Fibroblast of mammary gland (primary cell): ENCODE results near the gene AKAP13.

Source experiments
- DNase-seq: peaks from one replicate; pipeline ENCODE4 v3.0.0-alpha.2; 2010; ENCODE audit warnings: low read depth
- H3K4me3 ChIP-seq: 2 replicates; pipeline ENCODE4 v1.5.1; 2011; ENCODE audit warnings: low read depth, mild to moderate bottlenecking, low read length, moderate library complexity; ENCODE audit not compliant: control insufficient read depth
- TF ChIP-seq, protein P1 (sequence below): conservative IDR thresholded peaks from 2 replicates; pipeline ENCODE4 v1.5.1; 2011; ENCODE audit warnings: low read depth, low read length, inconsistent platforms; ENCODE audit not compliant: control insufficient read depth, insufficient read depth

Gene AKAP13

GRCh38 chr15:85756411-85757072 lies 376.1 kb downstream of the AKAP13 start:
- TF ChIP-seq, protein P1, sequence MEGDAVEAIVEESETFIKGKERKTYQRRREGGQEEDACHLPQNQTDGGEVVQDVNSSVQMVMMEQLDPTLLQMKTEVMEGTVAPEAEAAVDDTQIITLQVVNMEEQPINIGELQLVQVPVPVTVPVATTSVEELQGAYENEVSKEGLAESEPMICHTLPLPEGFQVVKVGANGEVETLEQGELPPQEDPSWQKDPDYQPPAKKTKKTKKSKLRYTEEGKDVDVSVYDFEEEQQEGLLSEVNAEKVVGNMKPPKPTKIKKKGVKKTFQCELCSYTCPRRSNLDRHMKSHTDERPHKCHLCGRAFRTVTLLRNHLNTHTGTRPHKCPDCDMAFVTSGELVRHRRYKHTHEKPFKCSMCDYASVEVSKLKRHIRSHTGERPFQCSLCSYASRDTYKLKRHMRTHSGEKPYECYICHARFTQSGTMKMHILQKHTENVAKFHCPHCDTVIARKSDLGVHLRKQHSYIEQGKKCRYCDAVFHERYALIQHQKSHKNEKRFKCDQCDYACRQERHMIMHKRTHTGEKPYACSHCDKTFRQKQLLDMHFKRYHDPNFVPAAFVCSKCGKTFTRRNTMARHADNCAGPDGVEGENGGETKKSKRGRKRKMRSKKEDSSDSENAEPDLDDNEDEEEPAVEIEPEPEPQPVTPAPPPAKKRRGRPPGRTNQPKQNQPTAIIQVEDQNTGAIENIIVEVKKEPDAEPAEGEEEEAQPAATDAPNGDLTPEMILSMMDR = no peak
- no peak for DNase-seq
- no peak overlapping the region for H3K4me3 ChIP-seq

DNA sequence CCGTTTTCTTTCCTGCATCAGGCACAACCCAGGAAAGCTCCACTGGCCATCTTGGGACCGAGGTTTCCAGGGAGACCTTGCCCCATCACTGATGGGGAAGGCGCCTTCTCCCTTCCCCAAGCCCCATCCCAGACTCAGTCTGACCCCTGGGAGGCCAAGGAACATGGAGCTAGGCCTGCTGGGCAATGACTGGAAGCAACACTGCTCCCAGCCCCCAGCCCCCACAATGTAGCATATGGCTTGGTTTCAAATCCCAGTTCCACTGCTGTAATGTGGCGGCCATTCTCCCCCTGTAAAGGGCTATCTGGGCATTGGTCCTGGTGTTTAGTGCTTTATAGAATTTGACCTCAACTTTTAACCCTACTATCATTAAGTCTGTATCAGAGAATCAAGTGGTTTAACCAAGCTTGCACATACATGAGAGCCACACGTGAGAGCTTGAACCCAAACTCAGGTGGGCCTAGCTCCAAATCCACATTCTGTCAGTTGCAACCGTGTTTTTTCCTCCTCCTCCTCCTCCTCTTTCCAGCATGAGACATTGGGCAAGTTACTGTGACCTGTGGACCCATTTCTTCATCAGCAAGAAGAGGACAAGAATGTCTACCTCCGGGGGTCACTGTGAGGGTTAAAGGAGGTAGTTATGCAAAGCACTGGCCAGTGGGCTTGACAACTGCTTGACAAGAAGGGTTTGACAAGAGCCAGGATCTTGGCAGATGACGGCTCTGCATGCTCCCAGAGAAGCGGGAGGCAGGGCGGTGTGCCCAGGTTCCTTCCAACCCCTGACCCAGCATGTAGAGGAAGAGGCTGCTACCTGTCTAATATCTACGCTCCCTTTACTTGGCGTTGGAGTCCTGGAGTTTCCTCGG lies 376.9 kb downstream of the AKAP13 start:
- H3K4me3 ChIP-seq = no peak overlapping the region
- TF ChIP-seq, protein P1 = no peak
- DNase-seq = no peak

DNA sequence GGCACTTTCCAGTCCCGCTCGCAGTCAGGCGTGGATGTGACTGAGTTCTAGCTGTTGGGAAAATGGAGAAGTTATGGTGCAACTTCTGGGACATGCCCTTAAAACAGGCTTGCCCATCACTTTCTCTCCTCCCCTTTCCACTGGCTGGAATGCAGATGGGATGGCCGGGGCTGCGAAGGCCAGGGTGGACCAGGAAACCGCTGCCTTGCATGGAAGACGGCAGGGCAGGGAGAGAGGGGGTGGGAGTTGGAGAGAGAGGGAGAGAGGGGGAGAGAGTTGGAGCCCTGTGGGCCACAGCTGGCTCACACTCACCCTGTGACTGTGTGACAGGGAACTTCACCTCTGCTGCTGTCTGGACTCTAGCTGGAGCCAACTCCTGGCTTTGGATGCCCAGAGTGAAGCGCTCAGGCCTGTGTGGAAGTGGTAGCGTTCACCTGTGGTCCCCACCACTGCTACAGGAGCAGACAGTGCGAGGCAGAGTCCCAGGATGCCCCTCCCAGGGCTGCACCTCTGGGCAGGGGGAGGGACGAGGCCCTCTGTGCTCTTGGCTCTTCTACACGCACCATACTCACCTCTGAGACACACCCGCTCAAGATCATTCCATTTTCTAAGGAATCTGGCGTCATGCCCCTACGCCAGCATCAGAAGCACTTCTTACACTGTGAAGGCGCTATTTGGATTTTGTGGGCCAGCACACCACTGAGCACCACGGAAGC lies 377.7 kb downstream of the AKAP13 start:
- no peak for DNase-seq
- H3K4me3 ChIP-seq = no peak overlapping the region
- TF ChIP-seq, protein P1 = no peak

- H3K4me3 ChIP-seq = no peak overlapping the region
- no peak for DNase-seq
- TF ChIP-seq, protein P1 = no peak
Observed at GRCh38 chr15:85758655-85758978, 378.2 kb downstream of the AKAP13 start.

GRCh38 chr15:85759376-85759775 lies 379.0 kb downstream of the AKAP13 start:
- H3K4me3 ChIP-seq = no peak overlapping the region
- no peak for DNase-seq
- TF ChIP-seq, protein P1 = no peak

DNA sequence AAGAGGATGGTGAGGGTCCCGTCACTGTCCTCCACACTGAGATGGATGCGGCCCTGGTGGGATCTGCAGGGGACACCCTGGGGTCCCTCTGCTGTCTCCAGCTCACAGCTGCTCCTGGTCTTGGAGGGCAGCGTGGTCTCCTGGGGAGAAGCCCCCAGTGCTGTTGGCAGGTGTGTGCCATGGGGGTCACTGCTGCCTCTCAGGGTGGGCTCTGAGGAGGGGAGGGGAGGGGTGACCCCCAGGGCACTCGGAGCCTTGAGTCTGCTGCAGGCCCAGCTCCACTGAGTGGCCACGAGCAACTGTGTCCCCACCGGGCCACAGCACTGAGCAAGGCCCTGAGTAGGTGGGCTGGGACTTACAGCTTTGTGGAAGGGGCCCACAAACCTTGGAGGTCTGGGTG lies 379.6 kb downstream of the AKAP13 start:
- TF ChIP-seq, protein P1 = no peak

More for the DNA sequence above, 379.6 kb downstream of the AKAP13 start:
- no peak for DNase-seq
- H3K4me3 ChIP-seq = no peak overlapping the region
